Glutamatergic neuron (in vitro differentiated cells): ENCODE results near the gene OR6K2. TPM values are rescaled to one million over a fixed set of nuclear protein-coding genes. Genes with fewer than 3 reads are reported as not detected.

Experiments
- DNase-seq: peaks from one replicate; pipeline ENCODE4 v3.0.0; 2022
- H3K27ac Mint-ChIP-seq: one replicate; pipeline ENCODE4 v1.8.0; 2020; ENCODE audit warnings: mild to moderate bottlenecking, mixed read lengths, inconsistent platforms; ENCODE audit not compliant: unreplicated experiment
- H3K27me3 Mint-ChIP-seq: one replicate; pipeline ENCODE4 v1.8.0; 2020; ENCODE audit warnings: mild to moderate bottlenecking, moderate library complexity, mixed read lengths, inconsistent platforms; ENCODE audit not compliant: unreplicated experiment
- H3K36me3 Mint-ChIP-seq: one replicate; pipeline ENCODE4 v1.8.0; 2020; ENCODE audit warnings: mild to moderate bottlenecking, mixed read lengths, inconsistent platforms; ENCODE audit not compliant: unreplicated experiment
- H3K4me1 Mint-ChIP-seq: one replicate; pipeline ENCODE4 v1.8.0; 2020; ENCODE audit warnings: mild to moderate bottlenecking, low read depth, mixed read lengths, inconsistent platforms; ENCODE audit not compliant: unreplicated experiment
- H3K4me3 Mint-ChIP-seq: one replicate; pipeline ENCODE4 v1.8.0; 2020; ENCODE audit warnings: mild to moderate bottlenecking, mixed read lengths, inconsistent platforms; ENCODE audit not compliant: unreplicated experiment
- H3K9me3 Mint-ChIP-seq: one replicate; pipeline ENCODE4 v1.8.0; 2020; ENCODE audit warnings: mild to moderate bottlenecking, moderate library complexity, mixed read lengths, inconsistent platforms; ENCODE audit not compliant: unreplicated experiment
- total RNA-seq: library from RNA; stranded (reverse); fragmentation: NEBNext Ultra II Directional; extraction: Animal tissue kit (Norgen Biotek cat#: 25700); gene quantifications from one replicate; pipeline ENCODE4 v1.2.1, GENCODE V29; 2021; ENCODE audit not compliant: unreplicated experiment
- TF ChIP-seq, protein P1 (sequence below): fragments of 200-600 bp; sonication (generic); IDR thresholded peaks from one replicate; pipeline ENCODE4 v1.5.0; 2021; ENCODE audit not compliant: partially characterized antibody, unreplicated experiment

The OR6K2 gene
- total RNA-seq, 1 donor from 2014 or later, result not detected

DNA sequence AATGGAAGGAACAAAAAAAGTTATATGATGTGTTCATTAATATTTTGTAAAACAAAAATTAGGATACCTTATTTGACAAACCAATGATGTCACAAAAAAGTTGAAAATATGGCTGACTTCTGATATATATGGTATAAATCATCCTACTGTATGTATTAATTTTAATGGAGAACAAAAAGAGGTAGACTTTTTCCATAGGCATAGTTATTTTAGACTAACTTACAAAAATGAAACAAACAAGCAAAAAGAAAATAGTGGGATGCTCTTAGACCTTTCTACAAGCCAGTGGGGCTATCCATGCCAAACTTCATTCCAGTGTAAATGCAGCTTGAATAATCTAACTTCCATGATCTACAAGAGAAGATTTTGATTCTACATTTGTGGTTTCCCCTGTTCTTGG is 13.4 kb downstream of the OR6K2 start:
- DNase-seq, result no peak
- H3K36me3 Mint-ChIP-seq, result no peaks in the 10 kb centered on the region
- no peaks in the 10 kb centered on the region for H3K27me3 Mint-ChIP-seq
- no peaks in the 10 kb centered on the region for H3K9me3 Mint-ChIP-seq
- no peak overlapping the region for H3K27ac Mint-ChIP-seq
- H3K4me1 Mint-ChIP-seq, result no peaks in the 10 kb centered on the region
- TF ChIP-seq, protein P1, sequence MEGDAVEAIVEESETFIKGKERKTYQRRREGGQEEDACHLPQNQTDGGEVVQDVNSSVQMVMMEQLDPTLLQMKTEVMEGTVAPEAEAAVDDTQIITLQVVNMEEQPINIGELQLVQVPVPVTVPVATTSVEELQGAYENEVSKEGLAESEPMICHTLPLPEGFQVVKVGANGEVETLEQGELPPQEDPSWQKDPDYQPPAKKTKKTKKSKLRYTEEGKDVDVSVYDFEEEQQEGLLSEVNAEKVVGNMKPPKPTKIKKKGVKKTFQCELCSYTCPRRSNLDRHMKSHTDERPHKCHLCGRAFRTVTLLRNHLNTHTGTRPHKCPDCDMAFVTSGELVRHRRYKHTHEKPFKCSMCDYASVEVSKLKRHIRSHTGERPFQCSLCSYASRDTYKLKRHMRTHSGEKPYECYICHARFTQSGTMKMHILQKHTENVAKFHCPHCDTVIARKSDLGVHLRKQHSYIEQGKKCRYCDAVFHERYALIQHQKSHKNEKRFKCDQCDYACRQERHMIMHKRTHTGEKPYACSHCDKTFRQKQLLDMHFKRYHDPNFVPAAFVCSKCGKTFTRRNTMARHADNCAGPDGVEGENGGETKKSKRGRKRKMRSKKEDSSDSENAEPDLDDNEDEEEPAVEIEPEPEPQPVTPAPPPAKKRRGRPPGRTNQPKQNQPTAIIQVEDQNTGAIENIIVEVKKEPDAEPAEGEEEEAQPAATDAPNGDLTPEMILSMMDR, result no peak
- no peak overlapping the region for H3K4me3 Mint-ChIP-seq

DNA sequence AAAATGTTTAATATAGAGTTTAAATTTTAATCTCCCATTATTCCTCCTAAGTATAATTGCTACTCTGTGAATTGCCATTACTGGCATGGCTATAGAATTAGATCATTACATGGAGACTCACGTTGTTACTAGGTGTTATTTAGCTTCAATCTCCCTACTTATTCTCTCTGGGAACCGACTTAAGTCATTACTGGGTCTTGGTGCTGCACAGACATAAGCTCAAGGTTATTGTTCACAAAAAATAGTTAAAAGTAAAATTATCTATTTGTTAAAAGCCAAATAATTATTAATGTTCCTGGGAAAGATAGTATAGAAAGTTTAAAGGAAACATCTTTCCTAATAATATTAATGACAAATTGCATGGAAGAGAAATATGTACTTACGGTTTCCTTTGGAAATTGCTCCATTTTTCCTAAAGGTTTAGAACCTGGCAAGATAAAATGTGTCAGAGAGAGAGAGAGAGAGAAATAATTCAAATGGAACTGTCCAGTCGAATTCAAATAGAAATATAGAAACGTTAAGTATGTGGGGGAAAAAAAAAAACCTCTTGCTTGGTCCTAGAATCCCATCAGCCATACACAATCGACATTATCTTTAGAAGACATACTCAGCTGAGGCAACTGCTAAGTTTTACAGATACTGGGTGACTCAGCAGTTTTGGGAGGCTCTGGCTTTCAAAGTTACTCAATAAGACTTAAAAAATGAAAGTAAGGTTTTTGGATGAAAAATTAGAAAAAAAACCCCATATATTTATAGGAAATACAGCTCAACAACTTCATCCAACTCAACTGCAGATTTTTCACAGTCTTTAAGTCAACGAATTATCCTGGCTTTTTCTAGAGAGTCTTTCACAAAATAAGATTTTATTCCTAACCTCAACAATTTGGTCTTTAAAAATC is 14.1 kb downstream of the OR6K2 start, which contains the start of gene SPTA1:
Gene SPTA1 (minus strand): TSS at position 605 of the 899 bp plus-strand sequence. CDS start 198 bp downstream, at position 407.
- Mint-ChIP-seq H3K27ac (no peak within 1 kb of the TSS), H3K36me3 (no peaks in the 10 kb centered on the region), H3K4me1 (no peaks in the 10 kb centered on the region), H3K27me3 (no peaks in the 10 kb centered on the region), H3K9me3 (no peaks in the 10 kb centered on the region), H3K4me3 (no peak within 1 kb of the TSS)
- TF ChIP-seq, protein P1, result no peak
- no peak for DNase-seq

DNA sequence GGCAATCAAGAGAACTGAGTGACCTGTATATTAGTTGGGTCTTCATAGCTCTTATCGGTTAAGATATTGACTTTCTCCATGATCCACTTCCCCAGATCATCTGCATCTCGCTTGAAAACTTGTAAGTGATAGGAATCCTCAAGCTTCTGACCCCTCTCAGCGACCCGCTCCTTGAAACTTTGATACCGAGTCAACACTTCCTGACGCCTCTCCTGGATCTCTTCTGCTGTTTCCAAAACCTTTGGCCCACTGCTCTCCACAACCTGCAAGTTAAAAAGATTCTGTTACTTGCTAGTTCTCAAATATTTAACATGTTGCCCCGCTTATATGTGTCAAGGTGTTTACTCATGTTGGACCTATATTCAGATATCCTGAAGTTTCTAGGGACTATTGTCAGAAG is 15.4 kb downstream of the OR6K2 start:
- no peaks in the 10 kb centered on the region for H3K4me1 Mint-ChIP-seq

DNA sequence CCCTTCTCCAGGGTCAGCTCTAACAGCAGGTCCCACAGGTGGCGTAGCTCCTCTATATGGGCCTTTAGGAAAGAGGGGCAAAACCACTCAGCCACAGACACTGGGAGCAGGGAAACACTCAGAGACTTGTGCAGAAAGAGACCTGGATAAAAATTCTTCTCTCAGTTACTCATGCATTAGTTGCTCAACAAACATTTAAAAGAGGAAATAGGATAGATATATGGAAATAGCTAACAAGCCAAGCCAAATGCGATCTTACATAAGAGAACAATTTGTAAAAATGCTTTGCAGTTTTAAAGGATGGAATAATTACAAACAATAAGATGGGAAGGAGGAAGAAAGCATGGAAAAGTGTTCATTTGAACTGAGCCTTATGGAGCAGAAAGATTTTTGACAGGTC is 18.8 kb downstream of the OR6K2 start:
- TF ChIP-seq, protein P1, result no peak
- H3K27ac Mint-ChIP-seq, result no peak overlapping the region
- H3K9me3 Mint-ChIP-seq, result no peaks in the 10 kb centered on the region
- H3K4me1 Mint-ChIP-seq, result no peaks in the 10 kb centered on the region
- no peaks in the 10 kb centered on the region for H3K27me3 Mint-ChIP-seq
- no peaks in the 10 kb centered on the region for H3K36me3 Mint-ChIP-seq
- no peak overlapping the region for H3K4me3 Mint-ChIP-seq
- DNase-seq, result no peak

More for the DNA sequence above, 15.4 kb downstream of the OR6K2 start:
- no peaks in the 10 kb centered on the region for H3K36me3 Mint-ChIP-seq
- H3K27me3 Mint-ChIP-seq, result no peaks in the 10 kb centered on the region
- H3K27ac Mint-ChIP-seq, result no peak overlapping the region
- no peak overlapping the region for H3K4me3 Mint-ChIP-seq
- no peak for DNase-seq
- TF ChIP-seq, protein P1, result no peak
- no peaks in the 10 kb centered on the region for H3K9me3 Mint-ChIP-seq

DNA sequence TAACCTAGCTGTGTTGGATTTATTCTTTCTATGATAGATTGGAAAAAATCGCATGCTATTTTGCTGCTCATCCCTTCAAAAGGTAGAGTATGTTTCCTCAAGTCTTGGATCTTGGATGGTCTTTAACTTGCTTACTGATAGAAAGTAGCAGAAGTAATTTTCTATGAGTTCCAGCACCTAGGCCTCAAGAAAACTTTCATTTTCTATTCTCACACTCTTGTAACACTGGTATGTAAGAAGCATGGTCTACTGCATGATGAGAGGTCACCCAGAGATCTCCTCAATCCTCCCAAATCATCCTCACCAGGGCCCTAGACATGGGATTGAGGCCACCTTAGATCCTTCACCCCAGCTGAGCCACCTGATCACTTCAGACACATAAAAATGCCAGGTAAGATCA is 21.2 kb downstream of the OR6K2 start:
- Mint-ChIP-seq H3K27ac (no peak overlapping the region), H3K4me3 (no peak overlapping the region), H3K9me3 (no peaks in the 10 kb centered on the region), H3K36me3 (no peaks in the 10 kb centered on the region), H3K4me1 (no peaks in the 10 kb centered on the region), H3K27me3 (no peaks in the 10 kb centered on the region)
- TF ChIP-seq, protein P1, result no peak
- no peak for DNase-seq
